Astrocyte of the cerebellum (primary cell): ENCODE data around the gene PDSS2.
"Not testable (repeated sequence)": the region's sequence is repeated elsewhere in the genome, so short reads cannot be mapped to it uniquely, and the experiment has no call there.

Experiments used
- DNase-seq: peaks from one replicate; pipeline ENCODE4 v3.0.0-alpha.2; 2011; ENCODE audit warnings: low read depth
- H3K4me3 ChIP-seq: 2 replicates; pipeline ENCODE4 v1.5.1; 2011; ENCODE audit warnings: mild to moderate bottlenecking, low read depth, low read length, moderate library complexity
- CTCF ChIP-seq: IDR thresholded peaks from 2 replicates; pipeline ENCODE4 v1.5.1; 2012; ENCODE audit warnings: low read length, low read depth, moderate library complexity, mild to moderate bottlenecking; ENCODE audit errors: missing control alignments
- in situ Hi-C: cut with HindIII; loops from 2 replicates; pipeline ENCODE4 v1.10.0; 2017; ENCODE audit warnings: low sequenced_read_pairs

Gene PDSS2

GRCh38 chr6:107198631-107199416 is 260.5 kb downstream of the PDSS2 start:
- no peak overlapping the region for H3K4me3 ChIP-seq
- no peak for DNase-seq
- in situ Hi-C loops, result no loop called here
- no peak for TF ChIP-seq CTCF

- no peak for DNase-seq
- in situ Hi-C loops, result no loop called here
- no peak for TF ChIP-seq CTCF
- H3K4me3 ChIP-seq, result no peak overlapping the region
Observed at GRCh38 chr6:107196152-107196551, 263.2 kb downstream of the PDSS2 start.

GRCh38 chr6:107194723-107195122 is 264.6 kb downstream of the PDSS2 start:
- DNase-seq, in situ Hi-C loops, H3K4me3 ChIP-seq: not testable (repeated sequence)

- DNase-seq, result no peak
- H3K4me3 ChIP-seq, result no peak overlapping the region
- no peak for TF ChIP-seq CTCF
- in situ Hi-C loops, result no loop called here
Observed at GRCh38 chr6:107192830-107193229, 266.5 kb downstream of the PDSS2 start.

GRCh38 chr6:107187630-107188029 is 271.7 kb downstream of the PDSS2 start:
- no peak for DNase-seq
- no peak for TF ChIP-seq CTCF
- in situ Hi-C loops, result no loop called here
- H3K4me3 ChIP-seq, result no peak overlapping the region

GRCh38 chr6:107186047-107186446 is 273.3 kb downstream of the PDSS2 start:
- no peak for DNase-seq
- no peak for TF ChIP-seq CTCF
- in situ Hi-C loops, result no loop called here
- H3K4me3 ChIP-seq, result no peak overlapping the region

GRCh38 chr6:107185391-107185970 is 273.9 kb downstream of the PDSS2 start:
- DNase-seq, result no peak
- H3K4me3 ChIP-seq, result no peak overlapping the region
- in situ Hi-C loops, result no loop called here
- peak; percentile 19 for TF ChIP-seq CTCF
